Trophoblast cell (in vitro differentiated cells and primary cell): ENCODE results near the gene GTF2F2.

Experiments
- DNase-seq, 2 donors: peaks; one replicate each; pipeline ENCODE4 v3.0.0-alpha.2; 2016
- H2AFZ ChIP-seq: 2 replicates; pipeline ENCODE4 v1.6.1; 2013; ENCODE audit warnings: low read length, moderate library complexity, mild to moderate bottlenecking; ENCODE audit not compliant: insufficient read depth, poor library complexity
- H2AK5ac ChIP-seq: 2 replicates; pipeline ENCODE4 v1.6.1; 2013; ENCODE audit warnings: mild to moderate bottlenecking, low read length
- H2BK120ac ChIP-seq: 2 replicates; pipeline ENCODE4 v1.6.1; 2013; ENCODE audit warnings: low read length, mild to moderate bottlenecking, moderate library complexity; ENCODE audit not compliant: insufficient read depth, poor library complexity
- H2BK12ac ChIP-seq: 2 replicates; pipeline ENCODE4 v1.6.1; 2013; ENCODE audit warnings: mild to moderate bottlenecking, low read length, moderate library complexity
- H2BK5ac ChIP-seq: 2 replicates; pipeline ENCODE4 v1.6.1; 2013; ENCODE audit warnings: low read length, low read depth, moderate library complexity, mild to moderate bottlenecking; ENCODE audit not compliant: poor library complexity
- H3K14ac ChIP-seq: 2 replicates; pipeline ENCODE4 v1.6.1; 2013; ENCODE audit warnings: mild to moderate bottlenecking, low read length
- H3K18ac ChIP-seq: 2 replicates; pipeline ENCODE4 v1.6.1; 2013; ENCODE audit warnings: mild to moderate bottlenecking, low read length
- H3K23ac ChIP-seq: 2 replicates; pipeline ENCODE4 v1.6.1; 2013; ENCODE audit warnings: low read length
- H3K27ac ChIP-seq: 2 replicates; pipeline ENCODE4 v1.5.1; 2013; ENCODE audit warnings: low read depth, mild to moderate bottlenecking, inconsistent platforms, low read length, moderate library complexity
- H3K27me3 ChIP-seq: 2 replicates; pipeline ENCODE4 v1.6.1; 2013; ENCODE audit warnings: inconsistent platforms, mild to moderate bottlenecking, low read length, moderate library complexity; ENCODE audit not compliant: insufficient read depth
- H3K36me3 ChIP-seq, 2 experiments: 1 replicate in 1 of 2; 2 replicates in 1 of 2; pipeline ENCODE4 v1.6.1; 2013; ENCODE audit warnings: low read length in 2 of 2, mild to moderate bottlenecking in 2 of 2, moderate library complexity in 1 of 2; ENCODE audit not compliant: insufficient read depth in 2 of 2, control insufficient read depth in 1 of 2
- H3K4ac ChIP-seq: 2 replicates; pipeline ENCODE4 v1.6.1; 2013; ENCODE audit warnings: low read depth, mild to moderate bottlenecking, low read length, moderate library complexity
- H3K4me1 ChIP-seq, 2 experiments: 1 replicate in 1 of 2; 2 replicates in 1 of 2; pipeline ENCODE4 v1.6.1; 2013; ENCODE audit warnings: low read length in 2 of 2, mild to moderate bottlenecking in 2 of 2, moderate library complexity in 1 of 2; ENCODE audit not compliant: insufficient read depth in 2 of 2, control insufficient read depth in 1 of 2
- H3K4me2 ChIP-seq: 2 replicates; pipeline ENCODE4 v1.6.1; 2013; ENCODE audit warnings: inconsistent platforms, mild to moderate bottlenecking, low read length, moderate library complexity
- H3K4me3 ChIP-seq: 2 replicates; pipeline ENCODE4 v1.5.1; 2013; ENCODE audit warnings: mild to moderate bottlenecking, low read depth, low read length, inconsistent platforms
- H3K79me1 ChIP-seq: one replicate; pipeline ENCODE4 v1.6.1; 2013; ENCODE audit warnings: low read length
- H3K79me2 ChIP-seq: 2 replicates; pipeline ENCODE4 v1.6.1; 2013; ENCODE audit warnings: low read length, mild to moderate bottlenecking; ENCODE audit not compliant: control insufficient read depth, insufficient read depth, poor library complexity
- H3K9ac ChIP-seq: 2 replicates; pipeline ENCODE4 v1.6.1; 2013; ENCODE audit warnings: mild to moderate bottlenecking, low read length
- H3K9me3 ChIP-seq: 2 replicates; pipeline ENCODE4 v1.6.1; 2013; ENCODE audit warnings: low read depth, mild to moderate bottlenecking, control low read depth, inconsistent platforms, low read length; ENCODE audit not compliant: insufficient read depth
- H4K12ac ChIP-seq: 2 replicates; pipeline ENCODE4 v1.6.1; 2013; ENCODE audit warnings: low read depth, mild to moderate bottlenecking, low read length, moderate library complexity
- H4K8ac ChIP-seq: 2 replicates; pipeline ENCODE4 v1.6.1; 2013; ENCODE audit warnings: low read depth, mild to moderate bottlenecking, low read length, moderate library complexity
- H4K91ac ChIP-seq: one replicate; pipeline ENCODE4 v1.6.1; 2013; ENCODE audit warnings: low read depth, mild to moderate bottlenecking, low read length, moderate library complexity
- WGBS: extraction: QIAGEN DNeasy Blood & Tissue Kit; methylation state at CpG from one replicate; pipeline ENCODE4 v1.1.7; 2013; ENCODE audit warnings: missing lambda C conversion rate; ENCODE audit not compliant: insufficient read length, insufficient coverage; ENCODE audit errors: extremely low coverage; 5-methylcytosine and 5-hydroxymethylcytosine counted together

Gene GTF2F2

DNA sequence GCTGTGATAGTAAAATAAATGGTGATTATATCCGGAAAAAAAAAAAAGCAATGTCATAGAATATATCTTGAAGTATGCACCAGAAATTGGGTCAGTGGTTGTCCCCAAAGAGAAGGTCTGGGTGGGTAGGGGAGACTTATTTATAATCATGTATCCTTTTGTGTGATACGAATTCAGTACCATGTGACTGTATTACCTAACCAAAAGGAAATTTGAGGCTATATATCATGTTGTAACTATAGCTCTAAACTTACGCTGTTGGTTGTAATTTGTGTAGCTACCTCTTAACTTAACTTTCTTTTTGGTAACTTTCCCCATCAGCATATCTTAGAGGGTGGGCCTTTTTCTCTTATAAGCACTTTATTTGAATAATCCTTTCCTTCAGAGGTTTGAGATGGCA, 105.7 kb downstream of the GTF2F2 start:
- no peaks in the 10 kb centered on the region for H3K9me3 ChIP-seq
- no peak overlapping the region for H3K14ac ChIP-seq
- no peak for DNase-seq
- no peak overlapping the region for H2BK120ac ChIP-seq
- no peak overlapping the region for H3K4me3 ChIP-seq
- H3K4me2 ChIP-seq = no peak overlapping the region
- H3K4me1 ChIP-seq = no peaks in the 10 kb centered on the region
- no peak overlapping the region for H3K23ac ChIP-seq
- H4K12ac ChIP-seq = no peak overlapping the region
- no CpG with 5 or more reads among the region's 3 CpGs for WGBS
- H4K8ac ChIP-seq = no peak overlapping the region
- no peak overlapping the region for H3K27ac ChIP-seq
- no peaks in the 10 kb centered on the region for H3K27me3 ChIP-seq
- no peaks in the 10 kb centered on the region for H3K79me1 ChIP-seq
- no peak overlapping the region for H2BK12ac ChIP-seq
- H3K4ac ChIP-seq = no peak overlapping the region
- H4K91ac ChIP-seq = no peak overlapping the region
- H2BK5ac ChIP-seq = no peak overlapping the region
- H3K79me2 ChIP-seq = no peaks in the 10 kb centered on the region
- no peak overlapping the region for H2AK5ac ChIP-seq
- H3K18ac ChIP-seq = no peak overlapping the region
- H3K9ac ChIP-seq = no peak overlapping the region
- no peaks in the 10 kb centered on the region for H3K36me3 ChIP-seq
- no peak overlapping the region for H2AFZ ChIP-seq

DNA sequence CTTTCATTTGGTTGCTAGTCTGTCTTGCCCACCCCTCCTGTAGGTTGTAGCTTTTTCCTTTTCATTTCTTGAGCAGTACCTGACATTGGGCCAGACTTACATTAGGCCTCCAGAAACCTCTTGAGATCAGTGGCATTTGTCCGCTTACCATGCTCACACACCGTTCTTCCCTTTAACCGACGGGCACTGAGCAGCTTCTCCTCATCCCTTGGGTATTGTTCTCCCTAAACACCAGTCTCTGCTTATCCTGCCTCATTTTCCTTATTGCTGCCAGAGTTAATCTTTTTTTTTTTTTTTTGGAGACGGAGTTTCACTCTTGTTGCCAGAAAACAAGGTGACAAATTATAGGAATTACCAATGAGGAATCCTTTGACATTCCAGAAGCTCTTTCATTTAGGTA, 107.7 kb downstream of the GTF2F2 start:
- no peak overlapping the region for H3K4me3 ChIP-seq
- H3K4me1 ChIP-seq = no peaks in the 10 kb centered on the region
- H2AFZ ChIP-seq = no peak overlapping the region
- H3K36me3 ChIP-seq = no peaks in the 10 kb centered on the region
- H3K23ac ChIP-seq = no peak overlapping the region
- H3K79me2 ChIP-seq = no peaks in the 10 kb centered on the region
- no peak overlapping the region for H4K8ac ChIP-seq
- no peak overlapping the region for H2AK5ac ChIP-seq
- H4K91ac ChIP-seq = no peak overlapping the region
- no peak overlapping the region for H3K9ac ChIP-seq
- no peaks in the 10 kb centered on the region for H3K9me3 ChIP-seq
- H3K4ac ChIP-seq = no peak overlapping the region
- no peak overlapping the region for H3K27ac ChIP-seq
- H4K12ac ChIP-seq = no peak overlapping the region
- no peaks in the 10 kb centered on the region for H3K79me1 ChIP-seq
- WGBS = no CpG with 5 or more reads among the region's 5 CpGs
- no peak overlapping the region for H2BK120ac ChIP-seq
- H3K4me2 ChIP-seq = no peak overlapping the region
- H3K18ac ChIP-seq = no peak overlapping the region
- no peak overlapping the region for H2BK5ac ChIP-seq
- H2BK12ac ChIP-seq = no peak overlapping the region
- DNase-seq = no peak
- no peaks in the 10 kb centered on the region for H3K27me3 ChIP-seq
- no peak overlapping the region for H3K14ac ChIP-seq

DNA sequence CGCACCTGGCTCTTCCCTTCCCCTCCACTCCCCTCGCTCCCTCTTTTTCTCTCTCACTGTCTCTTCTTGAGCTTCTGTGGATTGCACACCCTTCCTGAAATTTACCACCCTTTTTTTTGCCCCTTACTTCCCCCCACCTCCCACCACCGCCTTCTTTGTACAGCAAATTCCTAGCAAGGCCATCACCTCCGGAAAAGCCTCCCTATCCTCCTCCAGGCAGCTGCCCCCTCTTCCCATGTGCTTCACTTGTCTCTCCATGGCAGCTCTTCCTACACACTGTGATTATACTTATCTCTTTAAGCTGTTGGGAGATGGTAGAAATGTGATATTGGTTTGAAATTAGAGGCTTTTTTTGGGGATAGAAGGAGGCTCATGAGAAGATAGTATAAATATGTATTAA, 108.9 kb downstream of the GTF2F2 start:
- no peak overlapping the region for H3K9ac ChIP-seq

DNA sequence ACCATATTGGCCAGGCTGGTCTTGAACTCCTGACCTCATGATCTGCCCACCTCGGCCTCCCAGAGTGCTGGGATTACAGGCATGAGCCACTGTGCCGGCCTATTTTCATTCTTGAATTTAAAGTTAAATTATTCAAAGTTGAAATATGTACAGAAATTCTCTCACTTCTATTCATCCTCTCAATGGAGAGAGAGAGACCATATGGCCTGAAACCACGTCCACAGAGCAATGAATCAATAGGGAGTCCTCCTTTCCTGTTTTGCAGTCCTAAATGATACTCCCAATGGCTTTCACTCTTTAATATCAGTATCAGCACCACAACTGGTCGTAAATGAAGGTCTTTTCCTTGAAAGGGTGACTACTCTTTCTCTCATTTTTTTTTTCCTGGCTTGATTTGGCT, 111.0 kb downstream of the GTF2F2 start:
- H3K27ac ChIP-seq = no peak overlapping the region
- no peaks in the 10 kb centered on the region for H3K27me3 ChIP-seq
- no peak for DNase-seq
- no peak overlapping the region for H4K91ac ChIP-seq
- no peak overlapping the region for H3K18ac ChIP-seq
- WGBS = no CpG with 5 or more reads among the region's 4 CpGs
- no peaks in the 10 kb centered on the region for H3K79me2 ChIP-seq
- no peak overlapping the region for H3K4me3 ChIP-seq
- no peak overlapping the region for H4K12ac ChIP-seq
- H3K23ac ChIP-seq = no peak overlapping the region
- H3K9me3 ChIP-seq = no peaks in the 10 kb centered on the region
- H3K4me2 ChIP-seq = no peak overlapping the region
- H2BK12ac ChIP-seq = no peak overlapping the region
- no peaks in the 10 kb centered on the region for H3K4me1 ChIP-seq
- H2BK5ac ChIP-seq = no peak overlapping the region
- no peak overlapping the region for H3K9ac ChIP-seq
- H2AK5ac ChIP-seq = no peak overlapping the region
- H4K8ac ChIP-seq = no peak overlapping the region
- H3K36me3 ChIP-seq = no peaks in the 10 kb centered on the region
- no peak overlapping the region for H3K14ac ChIP-seq
- H3K4ac ChIP-seq = no peak overlapping the region
- H2BK120ac ChIP-seq = no peak overlapping the region
- H2AFZ ChIP-seq = no peak overlapping the region
- H3K79me1 ChIP-seq = no peaks in the 10 kb centered on the region

More for the DNA sequence above, 108.9 kb downstream of the GTF2F2 start:
- H3K79me1 ChIP-seq = no peaks in the 10 kb centered on the region
- H3K23ac ChIP-seq = no peak overlapping the region
- no peak overlapping the region for H3K4me2 ChIP-seq
- H2BK120ac ChIP-seq = no peak overlapping the region
- no peak overlapping the region for H4K8ac ChIP-seq
- no peaks in the 10 kb centered on the region for H3K4me1 ChIP-seq
- DNase-seq = no peak
- H3K36me3 ChIP-seq = no peaks in the 10 kb centered on the region
- H4K12ac ChIP-seq = no peak overlapping the region
- no peak overlapping the region for H2AFZ ChIP-seq
- no peak overlapping the region for H3K18ac ChIP-seq
- no peak overlapping the region for H3K4ac ChIP-seq
- H3K4me3 ChIP-seq = no peak overlapping the region
- no peak overlapping the region for H2AK5ac ChIP-seq
- no peak overlapping the region for H2BK12ac ChIP-seq
- H3K14ac ChIP-seq = no peak overlapping the region
- no peak overlapping the region for H4K91ac ChIP-seq
- H3K27ac ChIP-seq = no peak overlapping the region
- no peaks in the 10 kb centered on the region for H3K27me3 ChIP-seq
- no peak overlapping the region for H2BK5ac ChIP-seq
- no CpG with 5 or more reads among the region's 4 CpGs for WGBS
- no peaks in the 10 kb centered on the region for H3K79me2 ChIP-seq
- no peaks in the 10 kb centered on the region for H3K9me3 ChIP-seq
